Measurements from ENCODE around the gene SF3B3.
"Not testable (repeated sequence)": the region's sequence is repeated elsewhere in the genome, so short reads cannot be mapped to it uniquely, and the experiment has no call there.

The SF3B3 gene

GRCh38 chr16:70615945-70616344 lies 92.3 kb downstream of the SF3B3 start:
- no peak for DNase-seq (ENCODE audit: low read depth in 3 of 3)

GRCh38 chr16:70621864-70622263 lies 98.2 kb downstream of the SF3B3 start:
- DNase-seq (ENCODE audit: low read depth in 3 of 3) = not testable (repeated sequence)
